OCI-LY7 (cell line): Measurements from ENCODE around the gene PSMC3.

Experiments
- CTCF ChIP-seq: fragments of 200-600 bp; sonication (generic); conservative IDR thresholded peaks from 2 replicates; pipeline ENCODE4 v1.5.1; 2014; ENCODE audit warnings: mild to moderate bottlenecking, antibody characterized with exemption, low read length, moderate library complexity, mixed read lengths
- EZH2phosphoT487 ChIP-seq: fragments of 200-600 bp; sonication (generic); IDR thresholded peaks from 2 replicates; pipeline ENCODE4 v1.6.1; 2018; ENCODE audit warnings: low read depth, borderline replicate concordance, mild to moderate bottlenecking, mixed run types, antibody characterized with exemption, low read length, moderate library complexity, mixed read lengths

DNA sequence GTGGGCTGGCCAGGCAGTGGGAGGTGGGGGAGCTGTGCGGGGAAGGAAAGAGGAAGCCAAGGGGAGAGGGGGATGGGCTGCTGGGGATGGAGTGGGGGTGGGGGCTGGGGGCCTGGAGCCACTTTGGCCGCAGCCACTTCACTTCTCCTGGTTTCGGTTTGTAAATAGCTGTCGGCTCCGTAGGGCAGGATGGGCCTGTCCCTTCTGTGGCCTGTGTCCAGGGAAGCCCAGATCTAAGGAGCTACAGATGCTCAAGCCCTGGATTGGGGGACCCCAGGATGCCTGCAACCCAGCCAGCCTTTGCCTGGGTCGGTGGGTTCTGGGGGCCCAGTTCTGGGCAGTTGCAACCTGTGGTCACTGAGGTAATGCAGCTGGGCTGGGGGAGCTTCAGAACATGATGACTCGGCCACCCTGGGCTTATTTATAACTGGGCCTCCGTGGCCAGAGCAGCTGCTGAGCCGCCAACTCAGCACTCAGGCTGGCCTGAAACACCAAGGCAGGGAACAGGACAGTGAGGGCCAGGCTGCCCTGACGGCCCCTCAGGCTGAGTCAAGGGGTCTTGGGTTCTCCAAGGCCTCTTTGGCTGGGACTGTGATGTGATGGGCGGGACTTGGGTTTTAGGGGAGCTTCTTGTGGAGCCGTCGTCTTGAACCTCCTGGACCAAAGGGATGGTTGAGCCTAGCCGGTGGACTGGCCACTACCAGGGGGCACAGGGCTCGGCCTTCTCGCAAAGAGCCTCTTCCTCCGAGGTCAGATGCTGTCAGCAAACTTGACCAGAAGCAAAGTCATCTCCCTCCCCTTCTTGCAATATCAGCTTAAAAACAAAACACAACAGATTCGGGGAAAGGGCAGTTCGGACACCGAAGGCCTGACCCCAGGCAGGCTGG, 32.8 kb downstream of the PSMC3 start:
- TF ChIP-seq CTCF, result no peak
- TF ChIP-seq EZH2phosphoT487, result no peak
